ENCODE measurements around the gene TMED10. TPM values are rescaled to one million over a fixed set of nuclear protein-coding genes. Genes with fewer than 3 reads are reported as not detected.

The TMED10 gene
- total RNA-seq, 1 donor from 2014 or later: 130 TPM

GRCh38 chr14:75081660-75082229 lies 94.7 kb downstream of the TMED10 start:
- Mint-ChIP-seq H3K27me3 (no peaks in the 10 kb centered on the region), H3K27ac (no peak overlapping the region), H3K36me3 (ENCODE audit: low read depth) (peaks cover 53% of the 10 kb centered on the region), H3K4me3 (no peak overlapping the region), H3K4me1 (no peaks in the 10 kb centered on the region), H3K9me3 (no peaks in the 10 kb centered on the region)
- ChIA-PET CTCF (interaction anchor here (1.2 to 2.3 kb wide), 2 partner anchors 176 to 221 kb away, joined by 3 to 9 read pairs; no protein-coding TSS in a partner anchor), POLR2A (no interaction called here)
- ATAC-seq (ENCODE audit: low read depth) (no peak), DNase-seq (no peak)
- intact Hi-C loops (cut with micrococcal nuclease): no loop called here
- TF ChIP-seq CTCF (IDR thresholded peaks at IDR 0.05): no peak

Other genes with a start within 250 kb of the TMED10 start
- not detected in 2 replicates for gene PGF, start 221.0 kb downstream of the TMED10 start, total RNA-seq
- 36.6 and 37.2 TPM in 2 replicates for gene EIF2B2, start 173.7 kb downstream of the TMED10 start, total RNA-seq
- 20.0 and 21.7 TPM in 2 replicates for gene MLH3, start 125.1 kb downstream of the TMED10 start, total RNA-seq
- gene ACYP1, start 112.6 kb downstream of the TMED10 start, total RNA-seq: 21.6 and 25.9 TPM in 2 replicates
- 0.91 TPM in 1 of 2 replicates, not detected in the other for gene ZC2HC1C, start 107.0 kb downstream of the TMED10 start, total RNA-seq
- gene NEK9, start 49.6 kb downstream of the TMED10 start, total RNA-seq: 96.1 and 97.7 TPM in 2 replicates
- gene FOS, start 102.2 kb upstream of the TMED10 start, total RNA-seq: 27.1 and 37.8 TPM in 2 replicates

All from activated B cell treated with CpG ODN at 0.5 μM for 24 hours (primary cell).